Tibial artery (tissue), 4 donors: Measurements from ENCODE around the gene FANCE.
"Not testable (repeated sequence)": the region's sequence is repeated elsewhere in the genome, so short reads cannot be mapped to it uniquely, and the experiment has no call there.

Experiments
- DNase-seq, 2 donors: peaks; one replicate each; pipeline ENCODE4 v3.0.0-alpha.2; 2019
- H3K27ac ChIP-seq, 2 donors: fragments of 200-600 bp; sonication (generic) in 1 of 2; 1 replicate in 1 of 2; 2 replicates in 1 of 2; pipeline ENCODE4 v1.5.1; 2018 to 2019; ENCODE audit warnings: mild to moderate bottlenecking in 1 of 2
- H3K27me3 ChIP-seq, 2 donors: fragments of 200-600 bp; sonication (generic) in 1 of 2; one replicate each; pipeline versions ENCODE4 v1.5.1 to v1.6.0; 2016 to 2019
- H3K36me3 ChIP-seq, 3 donors: fragments of 200-600 bp; sonication (generic) in 2 of 3; one replicate each; pipeline ENCODE4 v1.5.1; 2016 to 2019; ENCODE audit warnings: mild to moderate bottlenecking in 2 of 3
- H3K4me1 ChIP-seq, 4 donors: fragments of 200-600 bp; sonication (generic) in 2 of 4; 1 replicate in 3 of 4; 2 replicates in 1 of 4; pipeline ENCODE4 v1.5.1; 2016 to 2019
- H3K4me3 ChIP-seq, 2 donors: fragments of 200-600 bp; sonication (generic) in 1 of 2; 1 replicate in 1 of 2; 2 replicates in 1 of 2; pipeline ENCODE4 v1.5.1; 2018 to 2019; ENCODE audit warnings: mild to moderate bottlenecking in 2 of 2
- H3K9me3 ChIP-seq, 3 donors: fragments of 200-600 bp; sonication (generic) in 1 of 3; one replicate each; pipeline ENCODE4 v1.5.1; 2016 to 2019
- CTCF ChIP-seq, 2 experiments: fragments of 200-600 bp in 1 of 2; fragments of 450-650 bp in 1 of 2; IDR thresholded peaks; one replicate each; pipeline ENCODE4 v1.5.1; 2017 to 2019; ENCODE audit warnings: antibody characterized with exemption in 2 of 2, mild to moderate bottlenecking in 1 of 2, moderate library complexity in 1 of 2
- intact Hi-C: fragments of 100-400 bp; cut with DNase I; formaldehyde crosslinking; loops from one replicate; pipeline ENCODE4 v1.15.0; 2023; ENCODE audit warnings: low total_unique reads

Gene FANCE

GRCh38 chr6:35435074-35435837 lies 16.9 kb upstream of the FANCE start:
- H3K36me3 ChIP-seq: no peaks in the 10 kb centered on the region
- H3K9me3 ChIP-seq: no peaks in the 10 kb centered on the region
- no peak for TF ChIP-seq CTCF (IDR thresholded peaks at IDR 0.05)
- no peak for DNase-seq
- intact Hi-C loops: no loop called here
- no peak overlapping the region for H3K27ac ChIP-seq
- H3K27me3 ChIP-seq: no peaks in the 10 kb centered on the region
- H3K4me1 ChIP-seq: no peaks in the 10 kb centered on the region
- no peak overlapping the region for H3K4me3 ChIP-seq

GRCh38 chr6:35436071-35436857 lies 15.9 kb upstream of the FANCE start:
- no peaks in the 10 kb centered on the region for H3K36me3 ChIP-seq
- H3K9me3 ChIP-seq: no peaks in the 10 kb centered on the region
- TF ChIP-seq CTCF (IDR thresholded peaks at IDR 0.05): no peak
- H3K4me1 ChIP-seq: no peaks in the 10 kb centered on the region
- DNase-seq: no peak
- no peak overlapping the region for H3K4me3 ChIP-seq
- no peaks in the 10 kb centered on the region for H3K27me3 ChIP-seq
- intact Hi-C loops: no loop called here
- H3K27ac ChIP-seq: no peak overlapping the region

- H3K27ac ChIP-seq, H3K9me3 ChIP-seq, H3K4me3 ChIP-seq, H3K4me1 ChIP-seq, intact Hi-C loops, H3K36me3 ChIP-seq, DNase-seq, H3K27me3 ChIP-seq: not testable (repeated sequence)
Observed at GRCh38 chr6:35438378-35439065, 13.6 kb upstream of the FANCE start.

- DNase-seq: no peak
- Histone ChIP-seq H3K4me1 (no peaks in the 10 kb centered on the region), H3K36me3 (no peaks in the 10 kb centered on the region), H3K27me3 (no peaks in the 10 kb centered on the region), H3K9me3 (no peaks in the 10 kb centered on the region), H3K27ac (no peak overlapping the region), H3K4me3 (no peak overlapping the region)
- TF ChIP-seq CTCF (IDR thresholded peaks at IDR 0.05): no peak
- intact Hi-C loops: no loop called here
Observed at GRCh38 chr6:35439308-35439707, 12.8 kb upstream of the FANCE start.

- H3K27ac ChIP-seq: no peak overlapping the region
- H3K9me3 ChIP-seq: no peaks in the 10 kb centered on the region
- no peaks in the 10 kb centered on the region for H3K36me3 ChIP-seq
- H3K27me3 ChIP-seq: no peaks in the 10 kb centered on the region
- no peak overlapping the region for H3K4me3 ChIP-seq
- no peaks in the 10 kb centered on the region for H3K4me1 ChIP-seq
- no peak for DNase-seq
- no peak for TF ChIP-seq CTCF (IDR thresholded peaks at IDR 0.05)
- intact Hi-C loops: loop anchor here (5.0 kb wide), 1 partner anchor 84 kb away; no protein-coding TSS in a partner anchor
Observed at GRCh38 chr6:35441205-35441604, 10.9 kb upstream of the FANCE start.

- Histone ChIP-seq H3K27me3 (no peaks in the 10 kb centered on the region), H3K9me3 (no peaks in the 10 kb centered on the region), H3K4me3 (no peak overlapping the region), H3K27ac (no peak overlapping the region), H3K4me1 (no peaks in the 10 kb centered on the region), H3K36me3 (no peaks in the 10 kb centered on the region)
- intact Hi-C loops: loop anchor here (5.0 kb wide), 1 partner anchor 84 kb away; no protein-coding TSS in a partner anchor
- no peak for TF ChIP-seq CTCF (IDR thresholded peaks at IDR 0.05)
- DNase-seq: no peak
Observed at GRCh38 chr6:35441642-35442041, 10.5 kb upstream of the FANCE start.
